GM12891 (cell line): Measurements from ENCODE around the gene ZNF446.
"Not testable (repeated sequence)": the region's sequence is repeated elsewhere in the genome, so short reads cannot be mapped to it uniquely, and the experiment has no call there.

Experiments used
- PAX5 ChIP-seq: IDR thresholded peaks from 2 replicates; pipeline ENCODE4 v1.6.1; 2011; ENCODE audit warnings: low read length, moderate library complexity, mild to moderate bottlenecking; ENCODE audit not compliant: insufficient read depth, severe bottlenecking
- POLR2A ChIP-seq: IDR thresholded peaks from 2 replicates; pipeline ENCODE4 v1.6.1; 2011; ENCODE audit warnings: low read depth, low read length, control low read depth
- POLR2AphosphoS5 ChIP-seq: IDR thresholded peaks from 2 replicates; pipeline ENCODE4 v1.6.1; 2011; ENCODE audit warnings: low read depth, low read length, control low read depth
- POU2F2 ChIP-seq: IDR thresholded peaks from 2 replicates; pipeline ENCODE4 v1.6.1; 2011; ENCODE audit warnings: low read depth, mild to moderate bottlenecking, control low read depth, low read length, moderate library complexity
- TAF1 ChIP-seq: IDR thresholded peaks from 2 replicates; pipeline ENCODE4 v1.6.1; 2011; ENCODE audit warnings: low read depth, low read length, control low read depth

GRCh38 chr19:58507602-58508223 lies 31.6 kb downstream of the ZNF446 start:
- TF ChIP-seq POLR2A, TAF1, POLR2AphosphoS5, PAX5, POU2F2: not testable (repeated sequence)
